ENCODE measurements around the gene BNIP5.

Gene BNIP5, protein sequence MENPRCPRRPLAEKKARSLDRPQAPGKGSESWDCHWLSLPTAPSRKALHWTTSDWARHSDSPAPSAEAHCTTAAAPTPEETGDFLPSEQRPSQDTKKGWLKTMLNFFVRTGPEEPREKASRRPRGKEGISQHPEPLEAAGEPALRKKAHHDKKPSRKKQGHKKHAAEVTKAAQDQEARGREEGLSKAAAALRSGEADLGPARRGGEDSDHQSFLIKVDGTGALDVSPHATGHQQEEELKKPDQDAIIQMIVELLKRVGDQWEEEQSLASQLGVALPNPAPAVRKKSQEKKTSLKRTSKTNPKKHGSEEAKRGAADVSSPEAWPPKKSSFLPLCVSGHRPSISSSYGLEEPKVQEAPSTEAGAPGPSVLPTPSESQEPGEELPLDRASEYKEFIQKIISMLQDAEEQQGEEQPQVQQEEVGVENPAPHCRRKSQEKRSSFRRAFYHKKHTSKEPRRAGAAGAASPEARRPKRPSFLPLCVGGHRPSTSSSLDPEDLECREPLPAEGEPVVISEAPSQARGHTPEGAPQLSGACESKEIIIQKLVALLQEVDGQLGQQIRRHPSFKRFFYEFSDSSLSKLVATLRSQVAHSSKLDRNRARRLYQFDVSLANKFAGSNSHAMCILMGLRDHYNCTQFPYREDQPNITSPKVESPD

DNA sequence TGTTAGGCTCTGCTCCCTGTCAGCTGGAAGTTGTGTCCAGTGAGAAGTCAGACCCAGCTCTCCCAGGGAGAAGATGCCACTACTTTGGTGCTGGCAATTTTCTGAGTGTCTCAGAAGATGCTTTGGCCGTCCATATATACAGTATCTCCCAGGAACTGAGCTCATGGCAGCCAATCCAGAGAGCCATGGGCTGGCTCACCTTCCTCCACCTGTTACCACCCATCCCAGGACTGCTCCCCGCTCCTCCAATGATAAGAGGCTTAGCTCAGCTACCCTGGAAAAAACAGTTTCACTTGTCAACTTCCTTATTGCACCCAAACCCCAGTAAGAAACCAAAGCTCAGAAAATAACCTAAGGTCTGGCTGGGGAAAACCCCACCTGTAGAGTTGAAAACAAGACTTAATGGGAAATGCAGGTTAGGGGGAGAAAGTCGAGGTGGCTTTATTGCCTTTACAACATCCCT is at the start of gene BNIP5:
BNIP5 (minus strand) TSS at position 110 of the 463 bp plus-strand sequence. CDS start 6,198 bp downstream, outside the sequence.
- no peak for DNase-seq

DNA sequence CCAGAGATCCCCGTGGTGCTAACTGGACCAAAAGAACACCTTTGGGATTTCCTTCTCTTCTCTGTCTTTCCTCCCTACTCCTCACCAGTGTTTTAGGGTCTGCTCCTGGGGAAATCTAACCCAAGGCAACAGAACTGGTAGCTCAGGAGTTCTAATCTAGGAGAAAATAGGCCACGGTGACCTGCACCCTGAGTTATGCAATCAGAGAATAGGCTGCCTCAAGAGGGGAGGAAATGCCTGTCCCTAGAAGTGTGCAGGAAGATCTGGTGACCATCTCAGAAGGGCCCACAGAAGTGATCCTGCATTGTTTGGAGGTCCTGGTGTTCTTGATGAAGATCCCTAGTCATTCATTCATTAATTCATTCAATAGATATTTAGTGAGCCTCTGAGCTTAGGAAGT is 47.4 kb upstream of the BNIP5 start:
- DNase-seq, result no peak

DNA sequence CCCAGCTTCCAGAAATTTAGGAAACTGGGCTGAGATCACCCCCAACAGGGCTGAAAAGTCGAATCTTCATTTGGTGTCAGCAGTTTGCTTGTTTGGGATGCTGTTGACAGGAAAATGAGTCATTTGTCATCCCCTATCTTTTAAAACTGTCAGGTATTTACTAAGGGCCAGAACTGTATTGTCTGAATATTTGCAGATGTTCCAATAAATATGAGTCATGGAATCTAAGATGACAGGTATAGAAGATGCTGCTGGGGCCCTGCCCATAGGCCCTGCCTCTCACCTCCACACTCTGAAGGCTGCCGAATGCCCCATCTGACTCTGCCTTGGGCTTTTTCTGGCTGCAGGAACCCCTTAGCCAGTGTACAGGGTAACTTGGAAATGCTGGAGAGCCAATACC is 46.9 kb upstream of the BNIP5 start:
- DNase-seq, result no peak

DNA sequence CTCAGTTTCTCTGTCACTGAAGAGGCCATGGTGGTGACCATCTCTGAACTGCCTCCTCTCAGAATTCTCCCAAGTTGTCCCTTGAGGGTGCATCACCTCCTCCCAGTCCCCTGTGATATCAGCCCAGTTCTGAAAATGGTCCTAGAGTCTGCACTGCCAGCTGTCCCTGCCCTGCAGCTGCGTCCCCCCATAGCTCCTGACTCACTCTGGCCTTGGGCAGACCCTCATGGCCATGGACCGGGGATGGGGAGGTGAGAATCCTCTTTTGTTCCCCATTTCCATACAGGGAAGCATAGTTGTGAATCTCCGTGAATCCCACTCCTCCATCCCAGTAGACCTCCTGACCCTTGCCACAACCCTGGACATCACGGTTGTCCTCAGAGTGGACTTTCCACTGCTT is 46.3 kb upstream of the BNIP5 start:
- DNase-seq, result no peak

DNA sequence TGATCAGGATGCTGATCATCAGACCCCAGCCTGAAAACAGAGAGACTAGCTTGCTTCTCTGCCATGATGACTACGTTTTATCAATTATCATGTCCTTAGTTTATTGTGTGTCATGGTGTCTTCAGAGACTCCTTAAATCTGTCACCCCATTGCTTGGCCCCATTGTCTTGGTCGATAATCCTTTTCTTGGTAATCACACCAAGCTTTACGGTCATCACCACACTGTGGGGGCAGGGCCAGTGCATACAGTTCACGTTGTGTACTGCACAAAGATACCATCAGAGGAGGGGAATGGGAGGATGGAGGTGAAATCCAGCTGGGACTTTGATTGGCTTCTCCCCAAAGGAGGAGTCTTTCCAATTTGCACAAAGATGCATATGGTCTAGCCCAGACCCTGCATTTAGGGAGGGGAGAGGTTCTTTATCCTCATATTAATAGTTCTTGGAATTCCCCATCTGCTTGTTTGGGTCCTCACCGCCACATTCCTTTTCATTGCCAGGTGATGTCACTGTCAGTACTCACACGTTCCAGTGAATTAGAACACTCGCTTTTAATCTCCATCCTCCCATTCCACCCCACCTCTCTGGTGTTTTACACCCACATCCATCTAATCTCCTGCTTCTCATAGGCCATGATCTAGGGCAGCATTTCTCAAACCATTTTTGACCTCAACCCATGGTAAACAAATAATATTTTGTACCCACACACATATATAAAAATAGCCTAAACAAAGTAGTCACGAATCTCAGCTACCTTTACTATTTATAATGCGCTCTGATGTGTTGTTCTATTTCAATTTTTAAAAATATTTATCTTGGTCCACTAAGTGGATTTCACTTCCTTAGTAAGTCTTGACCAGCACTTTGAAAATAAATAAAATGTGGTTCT is 45.1 kb upstream of the BNIP5 start:
- no peak for DNase-seq

DNA sequence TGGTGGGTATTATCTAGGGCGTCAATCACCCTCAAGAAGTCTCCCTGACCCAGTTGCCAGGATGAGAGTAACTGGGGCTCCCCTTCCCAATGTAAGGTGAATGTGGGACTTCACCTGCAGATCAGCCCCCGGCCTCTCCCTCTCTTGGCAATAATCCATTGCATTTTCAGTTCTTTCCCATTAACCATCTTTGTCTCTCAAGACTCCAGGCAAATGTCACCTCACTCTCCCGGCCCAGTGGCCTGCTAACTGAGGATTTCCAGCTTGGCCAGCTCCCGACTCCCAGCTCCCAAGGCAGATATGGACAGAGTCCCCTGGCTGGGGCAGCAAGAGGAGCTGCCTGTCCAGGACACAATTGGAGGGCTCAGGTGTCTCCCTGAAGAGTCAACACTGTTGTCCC is 43.5 kb upstream of the BNIP5 start:
- DNase-seq, result no peak

DNA sequence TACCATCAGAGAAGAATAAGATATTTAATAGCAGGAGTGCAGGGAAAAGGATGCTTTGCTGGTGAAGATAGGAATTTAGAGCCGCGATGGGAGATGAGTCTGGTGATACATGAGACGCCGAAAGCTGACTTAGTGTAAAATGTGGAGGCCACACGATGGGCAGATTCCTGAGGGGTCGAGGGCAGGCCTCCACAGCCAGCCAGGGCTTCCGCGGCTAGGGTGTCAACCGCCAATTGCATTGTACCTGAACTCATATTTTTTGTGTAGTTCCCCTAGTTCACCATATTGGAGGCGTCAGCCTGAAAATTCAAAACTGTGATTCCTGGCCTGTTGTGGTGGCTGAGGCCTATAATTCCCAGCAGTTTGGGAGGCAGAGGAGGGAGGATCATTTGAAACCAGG is 42.2 kb upstream of the BNIP5 start:
- DNase-seq, result no peak

DNA sequence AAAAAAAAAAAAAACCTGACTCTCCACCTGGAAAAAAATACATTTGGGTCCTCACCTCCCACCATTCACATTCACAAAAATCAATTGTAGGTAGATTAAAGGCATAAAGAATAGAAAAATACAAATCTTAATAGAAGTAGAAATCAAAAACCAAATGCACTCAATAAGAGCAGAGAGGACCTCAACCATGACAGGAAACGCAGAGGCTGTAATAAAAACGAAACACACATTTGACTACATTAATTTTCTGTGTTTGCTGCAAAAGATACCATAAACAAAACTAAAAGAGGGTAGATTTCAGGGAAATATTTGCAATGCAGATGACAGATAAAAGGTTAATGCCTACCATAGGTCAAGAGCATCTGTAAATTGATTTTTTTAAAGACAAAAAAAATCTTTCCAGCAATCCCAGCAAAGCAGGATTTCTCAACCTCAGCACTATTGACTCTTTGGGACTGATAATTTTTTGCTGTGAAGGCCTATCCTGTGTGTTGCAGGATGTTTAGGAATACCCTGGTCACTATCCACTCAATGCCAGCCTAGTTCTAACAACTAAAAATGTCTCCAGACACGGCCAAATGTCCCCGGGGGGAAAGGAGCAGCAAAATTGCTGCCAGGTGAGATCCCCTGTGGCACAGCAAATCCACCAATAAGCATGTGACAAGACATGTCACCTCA is 41.7 kb upstream of the BNIP5 start:
- DNase-seq, result no peak

DNA sequence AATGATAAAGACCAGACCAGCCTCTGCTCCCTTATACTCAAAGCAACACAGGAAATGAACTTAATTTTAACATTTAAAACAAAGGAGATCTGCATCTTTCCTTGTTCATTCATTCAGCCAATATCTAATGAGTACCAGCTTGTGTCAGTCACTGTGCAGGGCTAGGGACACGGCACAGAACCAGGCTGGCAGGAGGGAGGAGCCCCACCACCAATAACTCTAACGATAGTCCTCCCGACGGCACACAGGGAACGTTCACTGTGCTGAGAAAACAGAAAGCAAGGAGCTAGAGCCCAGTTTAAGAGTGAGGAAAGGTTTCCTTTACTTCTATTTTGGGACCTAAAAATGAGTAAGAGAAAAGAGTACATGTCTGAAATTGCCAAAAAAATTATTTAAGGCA is 40.9 kb upstream of the BNIP5 start:
- DNase-seq, result no peak

DNA sequence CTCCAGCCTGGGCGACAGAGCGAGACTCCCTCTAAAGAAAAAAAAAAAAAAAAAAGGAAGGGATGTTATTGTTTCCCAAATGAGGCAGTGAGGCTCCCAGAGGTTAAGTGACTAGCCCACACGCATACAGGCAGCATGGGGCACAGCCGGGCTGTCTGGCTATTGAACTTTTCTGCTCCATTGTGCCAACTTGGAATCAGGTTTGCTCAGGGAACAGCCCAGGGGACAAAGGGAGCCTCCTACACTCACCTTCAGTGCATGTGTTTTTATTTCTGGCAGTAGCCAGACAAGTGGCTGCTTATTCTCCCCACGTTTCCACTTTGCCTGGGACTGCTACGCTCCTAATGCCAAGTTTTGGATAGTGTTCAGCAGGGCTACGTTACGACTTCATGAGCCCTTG is 40.1 kb upstream of the BNIP5 start:
- no peak for DNase-seq

DNA sequence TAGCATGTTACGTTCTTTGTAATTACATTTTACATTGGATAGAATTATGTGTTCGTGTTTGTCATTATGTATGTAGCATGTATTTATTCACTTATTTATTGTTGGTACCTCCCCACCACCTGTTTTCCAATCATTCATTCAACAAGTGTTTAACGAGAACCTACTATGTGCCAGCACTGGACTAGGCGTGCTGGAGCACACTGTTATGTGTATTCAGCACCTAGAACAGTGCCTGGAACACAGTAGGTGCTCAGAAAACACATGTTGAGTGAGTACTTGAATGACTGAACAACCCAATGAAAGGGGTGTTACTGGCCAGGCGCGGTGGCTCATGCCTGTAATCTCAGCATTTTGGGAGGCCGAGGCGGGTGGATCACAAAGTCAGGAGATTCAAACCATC is 39.5 kb upstream of the BNIP5 start:
- no peak for DNase-seq

DNA sequence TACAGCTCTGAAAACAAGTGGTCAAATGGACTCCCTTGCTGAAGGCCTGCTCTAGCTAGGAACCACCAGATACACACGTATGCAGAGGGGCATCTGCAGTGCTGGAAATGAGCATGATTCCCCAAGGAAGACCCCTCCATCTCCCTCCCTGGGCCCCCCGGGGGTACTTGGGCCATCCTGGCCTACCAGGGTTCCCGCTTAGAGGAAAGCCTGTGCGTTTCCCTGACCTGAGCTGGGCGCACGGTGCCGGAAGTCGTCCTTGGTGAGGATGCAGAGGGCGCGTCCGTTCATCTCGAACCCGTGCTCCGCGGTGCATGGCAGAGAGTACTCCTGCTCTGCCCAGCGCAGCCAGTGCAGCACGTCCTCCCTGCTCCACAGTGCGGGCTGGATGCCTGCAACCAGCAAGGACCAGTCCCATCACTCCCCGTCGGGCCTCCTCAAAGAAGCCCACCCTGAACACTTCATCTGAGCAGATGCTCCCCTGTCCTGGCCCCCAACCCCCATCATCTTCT is 39.0 kb upstream of the BNIP5 start:
- DNase-seq, result no peak

DNA sequence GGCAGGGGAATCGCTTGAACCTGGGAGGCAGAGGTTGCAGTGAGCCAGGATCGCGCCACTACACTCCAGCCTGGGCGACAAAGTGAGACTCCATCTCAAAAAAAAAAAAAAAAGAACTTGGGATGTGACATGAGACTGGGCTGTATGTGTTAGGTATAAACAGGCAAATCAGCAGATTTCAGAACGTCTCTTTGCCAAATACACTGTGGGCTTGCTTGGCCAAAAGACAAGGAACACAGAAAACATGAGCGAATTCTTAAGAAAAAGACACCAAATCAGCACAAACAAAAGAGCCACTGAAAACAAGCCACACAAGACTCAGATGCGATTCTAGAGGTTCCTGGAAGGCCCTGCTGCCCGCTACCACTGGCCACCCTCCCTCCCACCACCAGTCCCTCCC is 38.3 kb upstream of the BNIP5 start:
- no peak for DNase-seq

DNA sequence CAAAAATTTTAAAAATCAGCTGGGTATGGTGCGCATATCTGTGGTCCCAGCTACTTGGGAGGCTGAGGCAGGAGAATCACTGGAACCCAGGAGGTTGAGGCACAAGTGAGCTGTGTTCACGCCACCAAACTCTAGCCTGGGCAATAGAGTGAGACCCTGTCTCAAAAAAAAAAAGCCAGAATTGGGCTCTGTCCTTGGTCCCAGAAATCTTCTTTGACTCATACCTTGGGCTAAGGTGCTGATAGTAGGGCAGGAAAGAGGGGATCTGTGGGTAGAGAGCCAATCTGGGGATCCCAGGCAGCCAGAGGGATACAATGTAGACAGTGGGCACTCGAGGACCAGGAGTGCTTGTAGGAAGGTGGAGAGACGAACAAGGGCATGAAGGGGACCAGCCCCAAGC is 37.5 kb upstream of the BNIP5 start:
- no peak for DNase-seq

DNA sequence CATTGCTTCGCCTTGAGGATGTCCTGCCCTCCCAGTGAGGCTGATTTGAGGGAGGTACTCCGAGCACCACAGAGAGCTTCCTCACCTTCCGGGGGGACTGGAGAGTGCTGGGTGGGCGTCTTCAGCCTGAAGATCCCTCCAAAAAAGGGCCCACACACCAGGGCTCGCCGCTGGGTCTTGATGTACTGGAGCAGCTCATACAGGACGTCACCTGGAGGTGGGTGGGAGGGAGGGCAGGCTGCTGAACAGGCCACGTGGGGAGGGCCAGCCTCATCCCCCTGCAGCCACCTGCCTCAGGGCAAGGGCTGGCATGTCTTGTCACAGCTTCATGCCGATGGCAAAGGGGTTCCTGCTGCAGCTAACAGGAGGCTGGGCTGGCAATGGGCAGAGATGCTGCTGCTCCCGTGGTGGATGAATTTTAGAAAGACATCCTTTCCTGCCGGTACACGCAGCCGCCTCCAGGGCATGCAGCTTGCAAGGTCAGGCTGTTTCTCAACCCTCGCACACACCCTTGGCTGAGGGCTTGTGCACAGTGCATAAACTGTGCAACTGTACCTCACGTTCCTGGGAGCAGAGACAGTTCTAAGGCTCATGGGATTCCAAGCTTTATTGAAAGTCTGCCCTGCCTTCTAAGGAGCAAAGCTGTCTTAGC is 36.8 kb upstream of the BNIP5 start:
- no peak for DNase-seq

DNA sequence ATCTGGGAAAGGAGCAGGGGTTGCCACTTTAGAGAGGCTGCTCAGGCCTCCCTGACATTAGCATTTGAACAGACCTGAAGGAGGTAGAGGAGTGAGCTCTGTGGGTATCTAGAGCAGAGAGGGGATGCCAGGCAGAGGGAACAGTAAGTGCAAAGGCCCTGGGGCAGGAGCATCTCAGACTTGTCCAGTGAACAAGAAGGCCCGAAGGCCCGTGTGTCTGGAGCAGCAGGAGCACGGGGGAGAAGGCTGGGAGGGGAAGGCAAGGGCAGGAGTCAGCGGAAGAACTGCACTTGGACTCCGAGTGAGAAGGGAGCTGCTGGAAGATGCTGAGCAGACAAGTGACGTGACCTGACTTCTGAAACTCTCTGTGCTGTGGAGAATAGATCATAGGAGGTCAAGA is 35.4 kb upstream of the BNIP5 start:
- DNase-seq, result no peak

DNA sequence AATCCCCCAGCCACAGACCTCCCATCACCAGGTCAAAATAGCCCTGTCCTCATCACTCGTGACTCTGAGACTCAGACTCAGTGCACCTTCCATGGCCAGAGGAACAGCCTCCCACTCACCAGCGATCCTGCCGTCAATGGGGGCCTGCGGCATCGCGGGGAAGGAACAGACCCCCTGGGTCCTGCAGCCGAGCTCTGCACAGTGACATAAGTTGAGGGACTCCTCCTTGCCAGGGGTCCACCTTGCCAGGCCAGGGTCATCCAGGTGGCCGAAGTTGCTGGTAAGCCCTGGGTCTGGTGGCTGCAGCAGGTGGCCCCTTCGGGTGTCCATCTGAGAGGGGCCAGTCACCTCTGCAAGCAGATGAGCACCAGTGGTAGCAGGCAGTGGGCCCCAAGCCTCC is 34.5 kb upstream of the BNIP5 start:
- no peak for DNase-seq

DNA sequence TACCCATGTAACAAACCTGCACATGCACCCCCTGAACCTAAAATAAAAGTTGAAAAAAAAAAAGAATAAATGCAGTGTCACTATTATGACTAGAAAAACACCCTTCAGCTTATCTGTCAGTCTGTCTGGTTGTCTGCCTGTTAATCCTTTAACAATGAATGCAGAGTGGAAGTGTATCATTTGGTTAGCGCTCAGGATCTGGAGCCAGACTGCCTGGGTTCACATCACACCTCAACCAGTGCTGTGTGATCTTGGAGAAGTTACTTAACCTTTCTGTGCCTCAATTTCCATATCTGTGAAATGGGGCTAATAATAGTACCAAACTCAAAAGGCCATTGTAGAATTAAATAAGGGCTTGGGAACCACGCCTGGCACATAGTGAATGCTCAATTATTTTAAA is 34.0 kb upstream of the BNIP5 start:
- DNase-seq, result no peak

DNA sequence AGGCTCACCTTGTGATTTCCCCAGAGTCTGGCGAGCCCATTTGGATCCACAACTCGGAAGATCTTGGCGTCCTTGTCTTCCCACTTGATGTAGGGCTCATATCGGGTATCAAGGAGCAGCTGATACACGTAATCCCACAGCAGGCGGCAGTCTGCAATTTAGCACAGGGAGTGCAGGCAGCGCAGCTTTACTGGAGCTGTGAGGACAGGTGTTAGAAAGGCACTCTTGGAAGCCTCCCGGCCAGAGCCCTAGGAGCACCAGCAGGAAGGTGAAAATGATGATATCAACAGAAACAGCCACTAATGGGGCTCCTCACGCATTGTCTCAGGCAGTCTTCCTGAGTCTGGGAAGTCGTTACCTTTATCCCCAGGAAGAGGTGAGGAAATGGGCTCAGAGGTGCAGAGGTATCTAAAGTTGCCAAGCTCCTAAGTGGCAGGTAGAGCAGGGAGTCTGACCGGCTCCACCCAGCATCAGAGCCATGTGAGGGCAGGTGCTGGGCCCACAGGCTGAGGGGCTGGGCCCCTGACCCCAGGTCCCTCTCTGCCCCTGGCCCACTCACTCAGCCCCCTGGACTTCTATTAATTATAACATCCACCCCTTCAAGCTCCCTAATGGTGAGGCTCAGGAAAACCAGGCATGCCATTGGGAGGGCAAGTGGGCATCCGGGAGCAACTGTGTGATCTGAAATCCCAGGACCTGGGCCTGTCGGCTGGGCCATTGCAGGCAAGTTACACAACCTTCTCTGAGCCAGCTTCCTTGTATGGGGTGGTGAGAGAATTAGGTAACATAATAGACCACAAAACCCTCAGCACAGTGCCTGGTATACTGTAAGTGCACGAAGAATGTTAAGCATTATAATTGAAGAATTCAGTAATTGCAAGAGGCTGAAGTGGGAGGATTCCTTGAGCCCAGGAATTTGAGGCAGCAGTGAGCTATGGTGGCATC is 32.5 kb upstream of the BNIP5 start:
- DNase-seq, result peak; percentile 55

DNA sequence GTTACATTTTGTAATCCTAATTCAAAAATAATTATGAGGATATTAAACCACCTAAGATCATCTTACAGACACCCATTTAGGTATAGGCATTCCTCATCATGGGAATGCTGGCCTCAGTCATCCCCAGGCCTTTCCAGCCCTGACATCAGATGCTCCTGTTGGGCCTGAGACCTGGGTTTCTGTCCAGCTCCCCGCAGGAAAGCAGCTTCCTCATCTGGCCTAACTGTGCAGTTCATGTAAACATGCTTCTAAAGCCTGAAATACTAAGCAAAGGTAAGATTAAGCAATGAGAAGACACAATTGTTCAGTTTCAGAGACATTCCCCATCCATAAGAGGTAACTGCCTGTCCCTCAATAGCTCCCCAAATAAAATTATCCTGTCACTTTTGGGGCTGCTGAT is 31.7 kb upstream of the BNIP5 start:
- no peak for DNase-seq

DNA sequence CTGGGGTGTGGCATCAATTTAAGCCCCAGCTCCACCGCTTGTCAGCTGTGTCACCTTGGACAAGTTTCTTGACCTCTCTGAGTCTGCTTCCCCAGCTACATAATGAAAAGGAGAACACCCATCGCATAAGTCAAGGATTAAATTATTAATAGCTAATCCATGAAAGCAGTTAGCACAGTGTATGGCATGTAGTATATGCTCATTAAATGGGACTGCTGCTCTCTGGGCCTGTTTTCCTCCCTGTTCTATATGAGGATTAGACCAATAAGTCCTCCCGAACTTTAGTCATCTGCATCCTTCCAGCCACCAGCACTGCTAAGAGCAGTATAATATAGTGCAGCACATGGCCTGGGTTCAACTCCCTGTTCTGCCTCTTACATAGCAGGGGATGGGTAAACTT is 31.1 kb upstream of the BNIP5 start:
- DNase-seq, result no peak

Data from NCI-H1417 treated with DMSO at 0.1 percent for 48 hours (cell line).